ENCODE measurements around the gene STXBP5. TPM values are rescaled to one million over a fixed set of nuclear protein-coding genes. Genes with fewer than 3 reads are reported as not detected.

Gene STXBP5
- total RNA-seq, 2 donors from 2014 or later, result 25.9 to 30.3 TPM

DNA sequence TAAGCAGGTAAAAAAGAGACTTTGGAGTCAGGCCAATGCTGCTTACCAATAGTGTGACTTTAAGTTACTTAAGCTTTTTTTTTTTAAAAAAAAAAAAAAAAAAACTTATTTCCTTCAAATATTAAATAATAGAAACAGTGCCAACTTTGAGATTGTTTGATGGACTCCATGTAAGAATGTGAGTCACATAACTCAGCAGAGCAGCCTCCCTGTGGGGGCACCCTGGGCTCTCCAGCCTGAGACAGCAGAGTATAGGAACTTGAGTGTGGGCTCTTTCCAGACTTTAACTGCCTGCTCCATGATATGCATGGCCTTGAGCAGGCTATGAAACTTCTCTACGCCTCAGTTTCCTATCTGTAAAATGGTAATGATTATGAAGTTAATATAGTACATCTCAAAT, 190.9 kb downstream of the STXBP5 start:
- H3K4me3 ChIP-seq, result no peak overlapping the region
- no peaks in the 10 kb centered on the region for H3K9me3 ChIP-seq
- H3K27me3 ChIP-seq, result no peaks in the 10 kb centered on the region
- H3K36me3 ChIP-seq (replicated peaks in 1 of 2; ENCODE audit: insufficient read depth in 1 of 2, low read depth in 2 of 2), result no peaks in the 10 kb centered on the region
- intact Hi-C loops (cut with DNase I), result no loop called here
- 40 to 77% methylated on average over 1 of the region's 1 CpG for WGBS, 2 donors
- H3K4me1 ChIP-seq, result no peaks in the 10 kb centered on the region
- DNase-seq, result no peak
- TF ChIP-seq POLR2A (IDR thresholded peaks at IDR 0.05) (no peak), CTCF (IDR thresholded peaks at IDR 0.05) (no peak)
- H3K27ac ChIP-seq, result no peak overlapping the region
- no peak for ATAC-seq

GRCh38 chr6:147397306-147397705, 193.1 kb downstream of the STXBP5 start:
- Histone ChIP-seq H3K27me3 (no peaks in the 10 kb centered on the region), H3K4me1 (no peaks in the 10 kb centered on the region), H3K27ac (no peak overlapping the region), H3K9me3 (peaks cover 0 to 12% (median 0%) of the 10 kb centered on the region in 3 donors), H3K4me3 (no peak overlapping the region), H3K36me3 (replicated peaks in 1 of 2; ENCODE audit: insufficient read depth in 1 of 2, low read depth in 2 of 2) (no peaks in the 10 kb centered on the region)
- intact Hi-C loops (cut with DNase I), result no loop called here
- 59 to 66% methylated on average over 3 of the region's 3 CpGs for WGBS, 2 donors
- DNase-seq (no peak), ATAC-seq (no peak)
- no peak for TF ChIP-seq CTCF (IDR thresholded peaks at IDR 0.05)
- TF ChIP-seq POLR2A (IDR thresholded peaks at IDR 0.05), result no peak

DNA sequence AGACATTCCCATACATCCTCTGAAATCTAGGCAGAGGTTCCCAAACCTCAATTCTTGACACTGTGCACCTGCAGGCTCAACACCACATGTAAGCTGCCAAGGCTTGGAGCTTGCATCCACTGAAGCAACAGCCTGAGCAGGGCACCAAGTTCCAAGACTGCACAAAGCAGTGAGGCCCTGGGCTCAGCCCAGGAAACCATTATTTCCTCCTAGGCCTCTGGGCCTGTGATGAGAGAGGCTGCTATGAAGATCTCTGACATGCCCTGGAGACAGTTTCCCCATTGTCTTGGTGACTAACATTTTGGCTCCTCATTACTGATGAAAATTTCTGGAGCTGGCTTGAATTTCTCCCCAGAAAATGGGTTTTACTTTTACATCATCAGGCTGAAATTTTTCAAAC, 196.8 kb downstream of the STXBP5 start:
- H3K4me3 ChIP-seq, result no peak overlapping the region
- intact Hi-C loops (cut with DNase I), result no loop called here
- H3K27me3 ChIP-seq, result no peaks in the 10 kb centered on the region
- H3K9me3 ChIP-seq, result peaks cover 0 to 12% (median 0%) of the 10 kb centered on the region in 3 donors
- TF ChIP-seq CTCF (IDR thresholded peaks at IDR 0.05), result no peak
- TF ChIP-seq POLR2A (IDR thresholded peaks at IDR 0.05), result no peak
- no peaks in the 10 kb centered on the region for H3K36me3 ChIP-seq (replicated peaks in 1 of 2; ENCODE audit: insufficient read depth in 1 of 2, low read depth in 2 of 2)
- ATAC-seq (no peak), DNase-seq (no peak)
- H3K4me1 ChIP-seq, result no peaks in the 10 kb centered on the region
- no peak overlapping the region for H3K27ac ChIP-seq

DNA sequence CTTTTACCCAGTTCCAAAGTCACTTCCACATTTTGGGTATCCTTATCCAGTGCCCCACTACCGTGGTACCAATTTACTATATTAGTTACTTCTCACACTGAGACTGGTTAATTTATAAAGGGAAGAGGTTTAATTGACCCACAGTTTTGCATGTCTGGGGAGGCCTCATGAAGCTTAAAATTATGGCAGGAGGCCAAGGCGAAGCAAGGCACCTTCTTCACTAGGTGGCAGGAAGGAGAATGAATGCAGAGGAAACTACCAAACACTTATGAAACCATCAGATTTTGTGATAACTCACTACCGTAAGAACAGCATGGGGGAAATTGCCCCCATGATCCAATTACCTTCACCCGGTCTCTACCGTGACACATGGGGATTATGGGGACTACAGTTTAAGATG, 197.6 kb downstream of the STXBP5 start:
- DNase-seq (no peak), ATAC-seq (no peak)
- H3K27me3 ChIP-seq, result no peaks in the 10 kb centered on the region
- H3K27ac ChIP-seq, result no peak overlapping the region
- no peak overlapping the region for H3K4me3 ChIP-seq
- H3K36me3 ChIP-seq (replicated peaks in 1 of 2; ENCODE audit: insufficient read depth in 1 of 2, low read depth in 2 of 2), result no peaks in the 10 kb centered on the region
- TF ChIP-seq POLR2A (IDR thresholded peaks at IDR 0.05), result no peak
- no peak for TF ChIP-seq CTCF (IDR thresholded peaks at IDR 0.05)
- intact Hi-C loops (cut with DNase I), result no loop called here
- WGBS, 2 donors, result 88 to 93% methylated on average over 5 of the region's 5 CpGs
- H3K4me1 ChIP-seq, result no peaks in the 10 kb centered on the region
- H3K9me3 ChIP-seq, result peaks cover 0 to 12% (median 0%) of the 10 kb centered on the region in 3 donors

GRCh38 chr6:147406783-147407182, 202.6 kb downstream of the STXBP5 start:
- DNase-seq (no peak), ATAC-seq (no peak)
- no peaks in the 10 kb centered on the region for H3K27me3 ChIP-seq
- no peak overlapping the region for H3K4me3 ChIP-seq
- no peaks in the 10 kb centered on the region for H3K4me1 ChIP-seq
- intact Hi-C loops (cut with DNase I), result no loop called here
- H3K9me3 ChIP-seq, result peaks cover 0 to 3% (median 0%) of the 10 kb centered on the region in 3 donors
- H3K36me3 ChIP-seq (replicated peaks in 1 of 2; ENCODE audit: insufficient read depth in 1 of 2, low read depth in 2 of 2), result no peaks in the 10 kb centered on the region
- 95 to 100% methylated on average over 5 to 25 of the region's 27 CpGs for whole genome bisulfite sequencing, 2 donors
- TF ChIP-seq POLR2A (IDR thresholded peaks at IDR 0.05), result no peak
- no peak for TF ChIP-seq CTCF (IDR thresholded peaks at IDR 0.05)
- no peak overlapping the region for H3K27ac ChIP-seq

All from body of pancreas (tissue), 4 donors.